ENCODE data around the gene MEF2B. TPM values are rescaled to one million over a fixed set of nuclear protein-coding genes. Genes with fewer than 3 reads are reported as not detected.
"Not testable (repeated sequence)": the region's sequence is repeated elsewhere in the genome, so short reads cannot be mapped to it uniquely, and the experiment has no call there.

Gene MEF2B
- total RNA-seq, 1 donor from 2014 or later: 2.8 TPM

- intact Hi-C loops (cut with micrococcal nuclease): no loop called here
Measured at GRCh38 chr19:19103167-19103566, 66.9 kb downstream of the MEF2B start.

- intact Hi-C loops (cut with micrococcal nuclease): not testable (repeated sequence)
Measured at GRCh38 chr19:19102566-19102965, 67.5 kb downstream of the MEF2B start.

GRCh38 chr19:19101540-19101939 is 68.5 kb downstream of the MEF2B start:
- intact Hi-C loops (cut with micrococcal nuclease): no loop called here

GRCh38 chr19:19098703-19099632 is 71.1 kb downstream of the MEF2B start:
- intact Hi-C loops (cut with micrococcal nuclease): no loop called here

DNA sequence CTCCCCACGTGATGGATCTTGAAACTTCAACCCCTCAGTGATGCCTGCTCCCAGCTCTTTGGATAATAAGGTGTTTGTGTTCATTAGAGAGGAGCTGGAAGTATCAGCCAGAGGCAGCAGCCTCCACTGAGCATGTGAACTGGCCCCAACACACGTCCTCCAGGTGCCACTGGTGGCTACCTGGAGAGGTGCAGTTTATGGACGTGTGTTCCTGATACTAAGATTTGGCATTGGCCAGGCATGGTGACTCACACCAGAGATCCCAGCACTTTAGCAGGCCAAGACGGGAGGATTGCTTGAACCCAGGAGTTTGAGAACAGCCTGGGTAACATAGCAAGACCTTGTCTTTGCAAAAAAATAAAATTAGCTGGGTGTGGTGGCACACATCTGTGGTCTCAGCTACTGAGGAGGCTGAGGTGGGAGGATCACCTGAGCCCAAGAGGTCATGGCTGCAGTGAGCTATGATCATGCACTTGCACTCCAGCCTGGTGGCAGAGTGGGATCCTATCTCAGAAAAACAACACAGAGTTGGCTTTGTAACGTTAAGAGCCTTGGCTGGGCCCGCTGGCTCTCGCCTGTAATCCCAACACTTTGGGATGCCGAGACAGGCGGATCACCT is 71.9 kb downstream of the MEF2B start:
- intact Hi-C loops (cut with micrococcal nuclease): no loop called here

GRCh38 chr19:19096641-19097627 is 73.1 kb downstream of the MEF2B start:
- intact Hi-C loops (cut with micrococcal nuclease): no loop called here

DNA sequence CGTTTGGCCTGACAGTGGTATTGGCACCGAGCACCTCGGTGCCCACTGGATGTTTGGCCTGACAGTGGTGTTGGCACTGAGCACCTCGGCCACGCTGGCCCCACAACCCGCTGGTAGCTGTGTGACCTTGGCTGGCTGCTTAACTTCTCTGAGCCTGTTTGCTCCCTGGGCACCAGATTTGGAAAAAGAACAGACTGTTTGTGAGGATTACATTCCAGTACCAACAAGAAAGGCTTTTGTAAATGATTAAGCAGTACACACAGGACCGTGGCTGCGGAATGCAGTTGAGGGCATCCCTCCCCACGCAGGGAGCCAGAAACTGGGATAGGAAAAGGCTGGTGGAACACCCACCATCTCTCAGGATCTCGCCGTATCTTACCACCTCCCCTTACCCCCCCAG is 74.4 kb downstream of the MEF2B start:
- intact Hi-C loops (cut with micrococcal nuclease): no loop called here

Other genes starting within 250 kb of the MEF2B start
- gene HOMER3, start 229.0 kb downstream of the MEF2B start, total RNA-seq: 0.12 TPM in 2 replicates
- gene SUGP2, start 136.7 kb downstream of the MEF2B start, total RNA-seq: 117 and 121 TPM in 2 replicates
- 30.7 and 32.8 TPM in 2 replicates for gene ARMC6, start 136.7 kb downstream of the MEF2B start, total RNA-seq
- 13.6 and 16.1 TPM in 2 replicates for gene SLC25A42, start 106.3 kb downstream of the MEF2B start, total RNA-seq
- 26.9 and 30.1 TPM in 2 replicates for gene TMEM161A, start 31.8 kb downstream of the MEF2B start, total RNA-seq
- 33.5 and 38.4 TPM in 2 replicates for gene BORCS8, start 21.9 kb upstream of the MEF2B start, total RNA-seq
- 113 and 123 TPM in 2 replicates for gene RFXANK, start 22.0 kb upstream of the MEF2B start, total RNA-seq
- gene NR2C2AP, start 33.2 kb upstream of the MEF2B start, total RNA-seq: 28.0 and 30.8 TPM in 2 replicates
- 0.05 TPM in 1 of 2 replicates, not detected in the other for gene NCAN, start 41.7 kb upstream of the MEF2B start, total RNA-seq
- not detected in 2 replicates for gene TM6SF2, start 103.0 kb upstream of the MEF2B start, total RNA-seq
- gene SUGP1, start 150.2 kb upstream of the MEF2B start, total RNA-seq: 78.7 and 87.1 TPM in 2 replicates
- gene MAU2, start 150.6 kb upstream of the MEF2B start, total RNA-seq: 100 TPM in 2 replicates
- gene GATAD2A, start 235.4 kb upstream of the MEF2B start, total RNA-seq: 128 and 135 TPM in 2 replicates